HG03558 (cell line): ENCODE measurements around the gene BTF3L4.

Experiments
- ATAC-seq: cut with Tn5 transposase; IDR thresholded peaks from one replicate; pipeline ENCODE4 v1.9.1; 2021; ENCODE audit warnings: moderate number of reproducible peaks; ENCODE audit not compliant: unreplicated experiment; ENCODE audit errors: extremely low read depth

BTF3L4 gene

DNA sequence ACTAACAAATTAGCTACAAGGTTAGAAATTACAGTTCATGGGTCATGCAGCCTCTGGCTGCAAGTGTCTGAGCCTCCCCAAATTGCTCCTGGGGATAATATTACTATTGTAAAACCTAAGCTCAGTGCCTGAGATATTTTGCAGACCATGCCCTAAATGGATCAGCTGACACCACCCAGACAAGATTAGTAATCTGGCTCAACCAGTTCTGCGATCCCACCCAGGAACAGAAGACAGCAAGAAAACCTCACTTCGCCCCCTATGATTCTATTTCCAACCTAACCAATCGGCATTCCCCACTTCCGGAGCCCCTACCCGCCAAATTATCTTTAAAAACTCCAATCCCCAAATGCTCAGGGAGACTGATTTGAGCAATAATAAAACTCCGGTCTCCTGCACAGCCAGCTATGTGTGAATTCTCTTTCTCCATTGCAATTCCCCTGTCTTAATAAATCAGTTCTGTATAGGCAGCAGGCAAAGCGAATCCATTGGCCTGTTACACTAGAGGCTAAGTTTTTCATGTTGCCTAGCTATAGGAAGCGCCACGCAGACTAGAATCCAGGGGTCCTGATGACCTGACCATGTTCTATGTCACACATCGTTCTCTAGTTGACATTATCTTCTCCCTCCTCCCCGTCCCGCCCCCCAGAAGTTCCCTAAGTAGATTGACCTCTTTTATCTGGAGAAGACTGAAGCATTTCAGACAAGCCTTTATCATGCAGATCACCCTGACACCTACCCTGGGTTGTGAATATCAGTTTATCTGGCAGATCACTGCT, 63.4 kb downstream of the BTF3L4 start:
- ATAC-seq, result no peak

- ATAC-seq, result no peak
Observed at GRCh38 chr1:52122384-52122783, 66.3 kb downstream of the BTF3L4 start.

GRCh38 chr1:52123622-52124021, 67.5 kb downstream of the BTF3L4 start:
- no peak for ATAC-seq

GRCh38 chr1:52125736-52126359, 69.8 kb downstream of the BTF3L4 start:
- ATAC-seq, result no peak

DNA sequence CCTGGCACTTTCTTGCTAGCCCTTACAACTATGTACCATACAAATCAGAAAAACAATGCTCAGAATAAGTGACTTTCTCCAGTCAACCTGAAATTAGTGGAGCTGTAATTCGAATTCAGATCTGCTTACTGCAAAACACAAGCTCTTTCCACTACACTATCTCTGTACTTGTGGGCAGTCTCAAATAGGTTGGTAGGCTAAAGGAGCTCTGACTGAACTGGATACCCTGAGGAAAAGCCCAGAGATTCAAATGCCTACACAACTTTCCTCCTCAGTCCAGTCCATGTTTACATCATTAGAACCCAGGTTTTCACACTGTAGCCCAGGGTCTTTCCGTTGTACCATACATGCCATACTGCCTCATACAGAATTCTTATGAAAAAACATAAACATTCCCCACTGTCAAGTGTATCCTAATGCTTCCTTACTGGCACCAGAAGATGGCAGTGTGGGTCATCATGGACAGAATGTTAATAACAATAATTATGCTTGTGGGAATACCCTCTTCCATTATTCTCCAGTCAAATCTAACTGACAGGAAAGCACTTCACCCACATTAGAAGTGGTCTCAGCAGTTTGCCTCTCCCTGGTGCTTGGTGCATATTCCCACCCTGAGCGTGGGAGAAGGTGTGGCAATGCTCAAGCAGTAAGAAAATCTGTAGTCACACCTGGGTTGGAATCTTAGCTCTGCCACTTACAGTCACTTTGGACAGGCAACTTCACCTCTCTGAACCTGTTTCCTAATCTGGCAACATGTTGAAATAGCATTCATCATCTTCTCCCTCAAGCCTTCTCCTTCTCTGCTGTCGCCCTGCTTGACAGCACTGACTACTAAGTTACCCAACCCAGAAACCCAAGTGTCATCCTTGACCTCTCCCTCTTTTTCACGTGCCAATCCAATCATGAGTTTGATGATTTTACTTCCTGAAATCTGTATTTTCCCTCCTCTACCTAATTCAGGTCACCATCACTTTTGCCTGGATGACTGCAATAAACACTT, 71.4 kb downstream of the BTF3L4 start:
- no peak for ATAC-seq

GRCh38 chr1:52139817-52140540, 83.9 kb downstream of the BTF3L4 start:
- ATAC-seq, result no peak
